ENCODE data around the gene KLHL7. TPM values are rescaled to one million over a fixed set of nuclear protein-coding genes. Genes with fewer than 3 reads are reported as not detected.
"Not testable (repeated sequence)": the region's sequence is repeated elsewhere in the genome, so short reads cannot be mapped to it uniquely, and the experiment has no call there.

The KLHL7 gene
- total RNA-seq, 1 experiment from 2014 or later: 60.7 TPM

GRCh38 chr7:23204241-23204640, 98.7 kb downstream of the KLHL7 start:
- in situ Hi-C loops (cut with HindIII; ENCODE audit: low pct_unique_long_range_greater_than_20kb, low sequenced_read_pairs): no loop called here
- DNase-seq (ENCODE audit: low read depth, low spot score): no peak

DNA sequence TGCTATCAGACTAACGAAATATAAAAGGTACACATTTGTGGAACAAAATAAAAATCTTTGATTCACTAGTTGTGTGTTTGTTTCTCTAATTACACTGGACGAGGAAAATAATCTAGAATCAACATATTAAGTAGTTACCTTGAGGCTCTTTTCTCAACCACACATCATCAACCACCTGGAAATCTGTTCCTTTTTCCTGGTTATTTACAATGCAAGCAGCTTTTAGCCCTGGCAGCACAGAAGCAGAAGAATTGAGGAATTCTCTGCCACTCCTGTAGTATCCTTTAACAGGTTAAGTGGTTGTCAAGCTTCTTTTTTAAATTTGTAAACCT, 100.0 kb downstream of the KLHL7 start:
- in situ Hi-C loops (cut with HindIII; ENCODE audit: low pct_unique_long_range_greater_than_20kb, low sequenced_read_pairs): no loop called here
- no peak for DNase-seq (ENCODE audit: low read depth, low spot score)

GRCh38 chr7:23205909-23206767, 100.6 kb downstream of the KLHL7 start:
- in situ Hi-C loops (cut with HindIII; ENCODE audit: low pct_unique_long_range_greater_than_20kb, low sequenced_read_pairs): no loop called here
- DNase-seq (ENCODE audit: low read depth, low spot score): no peak

DNA sequence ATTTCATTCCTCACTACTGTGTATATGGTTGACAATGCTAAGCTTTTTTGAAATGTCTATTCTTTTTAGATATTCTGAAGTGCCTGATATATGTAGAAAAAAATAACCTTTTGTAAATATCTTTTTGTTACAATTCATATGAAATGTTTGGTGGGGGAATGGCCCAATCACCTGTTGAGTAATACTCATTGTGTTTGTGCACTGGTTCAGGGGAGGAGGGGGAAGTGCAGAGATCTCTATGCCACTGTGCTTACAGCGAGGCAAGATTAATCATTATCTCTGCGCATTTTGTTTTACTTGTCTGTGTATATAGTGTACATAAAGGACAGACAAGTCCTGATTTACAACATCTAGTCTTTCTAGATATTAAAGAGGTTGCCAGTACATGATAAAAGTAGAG, 101.4 kb downstream of the KLHL7 start:
- in situ Hi-C loops (cut with HindIII; ENCODE audit: low pct_unique_long_range_greater_than_20kb, low sequenced_read_pairs): no loop called here
- DNase-seq (ENCODE audit: low read depth, low spot score): no peak

GRCh38 chr7:23207884-23208283, 102.3 kb downstream of the KLHL7 start:
- DNase-seq (ENCODE audit: low read depth, low spot score): no peak
- in situ Hi-C loops (cut with HindIII; ENCODE audit: low pct_unique_long_range_greater_than_20kb, low sequenced_read_pairs): no loop called here

DNA sequence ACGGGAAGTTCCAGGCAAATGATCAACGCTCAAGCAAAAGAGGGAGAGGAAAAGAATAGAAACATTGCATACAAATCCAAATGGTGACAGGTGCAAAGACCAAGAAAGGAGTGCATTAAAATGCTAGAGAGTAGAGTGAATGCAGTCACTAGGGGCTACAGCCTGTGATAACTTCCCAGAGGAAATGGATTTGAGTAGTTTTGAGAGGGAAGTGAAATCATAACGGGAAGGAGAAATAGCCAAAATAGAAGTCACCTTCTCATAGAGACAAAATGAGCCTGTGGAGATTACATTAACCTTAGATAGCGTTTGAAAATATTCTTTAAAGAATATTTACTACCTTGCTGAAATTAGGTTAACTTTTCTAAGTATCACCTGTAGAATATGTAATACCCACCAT, 102.7 kb downstream of the KLHL7 start:
- in situ Hi-C loops (cut with HindIII; ENCODE audit: low pct_unique_long_range_greater_than_20kb, low sequenced_read_pairs): no loop called here
- no peak for DNase-seq (ENCODE audit: low read depth, low spot score)

GRCh38 chr7:23210506-23210905, 104.9 kb downstream of the KLHL7 start:
- DNase-seq (ENCODE audit: low read depth, low spot score): no peak
- in situ Hi-C loops (cut with HindIII; ENCODE audit: low pct_unique_long_range_greater_than_20kb, low sequenced_read_pairs): no loop called here

DNA sequence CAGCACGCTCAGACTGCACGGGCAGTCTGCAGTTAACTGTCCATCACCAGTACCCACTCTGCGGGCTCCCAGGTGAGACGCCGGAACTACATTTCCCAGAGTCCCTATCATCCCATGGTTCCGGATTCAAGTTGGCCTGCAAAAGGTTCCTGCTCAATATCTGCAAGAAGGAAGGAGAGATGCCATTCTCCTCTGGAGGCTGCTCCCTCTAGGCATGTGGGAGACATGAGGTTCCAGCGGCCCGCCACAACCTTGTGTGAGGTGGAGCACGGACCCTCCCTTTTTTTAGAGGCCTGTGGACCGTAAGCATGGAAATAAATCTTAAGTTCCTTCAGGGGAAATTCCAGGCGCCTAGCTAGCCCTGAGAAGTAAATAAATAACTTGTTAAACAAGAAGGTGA, 106.0 kb downstream of the KLHL7 start:
- DNase-seq (ENCODE audit: low read depth, low spot score): no peak
- in situ Hi-C loops (cut with HindIII; ENCODE audit: low pct_unique_long_range_greater_than_20kb, low sequenced_read_pairs): no loop called here

GRCh38 chr7:23212395-23212794, 106.8 kb downstream of the KLHL7 start:
- in situ Hi-C loops (cut with HindIII; ENCODE audit: low pct_unique_long_range_greater_than_20kb, low sequenced_read_pairs): no loop called here
- DNase-seq (ENCODE audit: low read depth, low spot score): no peak

DNA sequence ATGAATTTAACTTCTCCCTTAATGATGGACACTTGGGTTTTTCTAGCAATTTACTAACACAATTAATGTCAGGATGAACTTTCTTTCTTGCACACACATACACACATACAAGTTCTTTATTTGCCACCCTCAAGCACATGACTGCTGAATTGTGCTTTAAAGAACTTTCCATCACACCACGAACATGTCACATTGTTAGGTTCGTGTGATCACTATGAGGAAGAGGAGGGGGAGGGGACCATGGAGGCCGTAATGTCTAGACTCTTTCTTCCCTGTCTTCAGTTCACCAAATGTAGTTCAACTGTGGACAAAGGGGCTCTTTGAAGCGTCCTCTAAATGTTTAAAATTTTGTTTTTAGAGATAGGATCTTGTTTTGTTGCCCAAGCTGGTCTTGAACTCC, 107.3 kb downstream of the KLHL7 start:
- in situ Hi-C loops (cut with HindIII; ENCODE audit: low pct_unique_long_range_greater_than_20kb, low sequenced_read_pairs): no loop called here
- DNase-seq (ENCODE audit: low read depth, low spot score): no peak

DNA sequence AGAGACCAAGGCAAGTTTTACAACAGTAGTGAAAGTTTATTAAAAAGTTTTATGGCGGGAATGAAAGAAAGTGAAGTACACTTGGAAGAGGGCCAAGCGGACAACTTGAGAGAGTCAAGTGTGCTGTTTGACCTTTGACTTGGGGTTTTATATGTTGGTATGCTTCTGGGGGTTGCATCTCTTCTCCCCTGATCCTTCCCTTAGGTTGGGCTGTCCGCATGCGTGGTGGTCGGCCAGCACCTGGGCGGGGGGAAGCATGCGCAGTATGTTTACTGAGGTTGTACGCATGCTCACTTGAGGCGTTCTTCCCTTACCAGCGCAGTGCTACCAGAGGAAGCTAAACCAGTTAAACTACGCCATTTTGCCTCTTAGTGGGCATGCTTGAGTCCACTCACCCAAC, 108.2 kb downstream of the KLHL7 start:
- in situ Hi-C loops (cut with HindIII; ENCODE audit: low pct_unique_long_range_greater_than_20kb, low sequenced_read_pairs): no loop called here
- no peak for DNase-seq (ENCODE audit: low read depth, low spot score)

DNA sequence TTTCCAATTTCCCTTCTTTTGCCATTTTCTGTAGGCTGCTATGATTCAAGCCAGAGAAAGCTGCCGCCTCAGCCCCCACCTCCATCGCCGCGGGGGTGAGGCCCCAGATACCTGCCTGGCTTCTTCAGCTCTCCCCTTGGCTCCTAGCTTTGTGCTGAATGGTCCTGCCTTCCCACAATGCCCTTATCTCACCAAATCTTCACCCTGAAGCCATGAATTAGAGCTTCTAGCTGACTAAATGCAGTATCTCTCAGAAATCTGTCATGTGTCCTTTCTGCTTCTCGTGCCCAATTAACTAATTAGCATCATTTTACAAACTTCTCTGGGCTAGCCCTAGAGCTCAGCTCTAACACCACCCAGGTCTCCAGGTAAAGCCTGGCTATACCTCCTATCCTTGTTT, 108.8 kb downstream of the KLHL7 start:
- in situ Hi-C loops (cut with HindIII; ENCODE audit: low pct_unique_long_range_greater_than_20kb, low sequenced_read_pairs): no loop called here
- no peak for DNase-seq (ENCODE audit: low read depth, low spot score)

GRCh38 chr7:23214938-23215337, 109.4 kb downstream of the KLHL7 start:
- DNase-seq (ENCODE audit: low read depth, low spot score): no peak
- in situ Hi-C loops (cut with HindIII; ENCODE audit: low pct_unique_long_range_greater_than_20kb, low sequenced_read_pairs): no loop called here

GRCh38 chr7:23216021-23216420, 110.4 kb downstream of the KLHL7 start:
- DNase-seq (ENCODE audit: low read depth, low spot score): peak; percentile 84
- in situ Hi-C loops (cut with HindIII; ENCODE audit: low pct_unique_long_range_greater_than_20kb, low sequenced_read_pairs): no loop called here

DNA sequence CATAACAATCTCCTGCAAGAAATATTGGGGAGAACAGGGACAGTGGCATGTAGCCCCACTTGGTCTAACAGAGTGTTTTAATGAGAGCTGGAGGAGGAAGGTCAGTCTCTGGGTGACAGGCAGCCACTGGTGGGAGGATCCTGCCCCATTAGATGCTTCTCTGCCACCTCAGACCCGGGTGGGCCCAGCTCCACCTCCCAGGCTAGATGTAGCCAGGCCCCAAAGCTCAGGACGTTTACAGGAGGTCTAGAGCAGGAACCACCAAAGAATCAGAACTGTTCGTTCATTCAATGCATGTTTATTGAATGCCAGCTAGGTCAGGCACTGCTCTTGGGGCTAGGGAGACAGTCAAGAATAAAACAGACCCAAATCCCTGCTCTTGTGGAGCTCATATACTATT, 112.6 kb downstream of the KLHL7 start:
- in situ Hi-C loops (cut with HindIII; ENCODE audit: low pct_unique_long_range_greater_than_20kb, low sequenced_read_pairs): no loop called here
- DNase-seq (ENCODE audit: low read depth, low spot score): no peak

GRCh38 chr7:23220690-23221305, 115.2 kb downstream of the KLHL7 start:
- no peak for DNase-seq (ENCODE audit: low read depth, low spot score)
- in situ Hi-C loops (cut with HindIII; ENCODE audit: low pct_unique_long_range_greater_than_20kb, low sequenced_read_pairs): no loop called here

DNA sequence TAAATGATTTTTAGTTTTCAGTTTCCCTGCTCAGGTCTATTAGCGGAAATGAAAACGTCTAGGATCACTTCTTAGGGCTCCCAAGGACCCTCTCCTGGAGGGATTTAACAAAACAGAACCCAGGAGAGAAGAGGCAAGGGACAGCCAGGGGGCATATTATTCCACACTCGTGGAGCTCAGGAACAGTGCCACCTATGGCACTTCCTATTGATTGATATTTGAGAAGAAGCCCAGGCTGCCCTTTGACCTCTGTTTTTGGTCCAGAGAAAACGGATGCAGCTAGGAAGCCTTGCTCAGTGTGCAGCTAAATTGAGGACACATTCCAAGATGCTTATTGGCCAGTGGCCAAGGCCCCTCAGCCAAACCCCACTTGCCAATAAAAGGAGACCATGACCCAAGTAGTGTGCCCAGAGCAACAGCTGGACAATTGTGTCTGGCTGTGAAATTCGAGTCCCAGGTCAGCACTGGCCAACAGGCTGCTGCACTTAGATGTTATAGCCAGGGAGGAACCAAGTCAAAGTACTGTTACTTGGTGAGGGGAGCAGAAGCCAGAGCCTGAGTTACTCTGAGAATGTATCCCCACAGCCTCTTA, 117.0 kb downstream of the KLHL7 start:
- no peak for DNase-seq (ENCODE audit: low read depth, low spot score)
- in situ Hi-C loops (cut with HindIII; ENCODE audit: low pct_unique_long_range_greater_than_20kb, low sequenced_read_pairs): no loop called here

- DNase-seq (ENCODE audit: low read depth, low spot score); in situ Hi-C loops (cut with HindIII; ENCODE audit: low pct_unique_long_range_greater_than_20kb, low sequenced_read_pairs): not testable (repeated sequence)
Observed at GRCh38 chr7:23224364-23224763, 118.8 kb downstream of the KLHL7 start.

DNA sequence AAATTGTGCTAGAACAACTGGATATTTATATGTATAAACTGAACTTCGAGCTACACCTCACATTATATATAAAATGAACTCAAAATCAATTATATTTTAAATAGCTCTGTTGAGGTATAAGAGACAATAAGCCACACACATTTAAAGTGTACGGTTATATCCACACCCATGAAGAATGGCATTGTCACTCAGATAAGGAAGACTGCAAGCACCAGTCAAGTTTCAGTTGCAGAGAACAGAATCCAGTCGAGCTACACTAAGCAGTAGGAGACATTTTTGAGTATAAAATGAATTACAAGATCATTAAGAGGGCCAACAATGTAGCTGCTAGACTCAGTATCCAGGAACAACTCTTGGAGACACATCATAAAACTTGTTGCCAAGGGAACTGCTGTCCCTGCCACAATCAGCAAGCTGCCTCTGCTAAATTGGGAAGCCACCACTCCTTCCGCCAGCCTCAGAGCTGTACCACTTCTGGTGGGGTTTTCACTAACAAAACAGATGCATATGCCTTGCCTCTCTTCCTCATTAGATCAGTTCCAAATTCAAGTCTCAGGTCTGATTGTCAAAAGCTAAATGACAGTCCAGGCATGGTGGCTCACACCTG, 121.4 kb downstream of the KLHL7 start:
- no peak for DNase-seq (ENCODE audit: low read depth, low spot score)
- in situ Hi-C loops (cut with HindIII; ENCODE audit: low pct_unique_long_range_greater_than_20kb, low sequenced_read_pairs): no loop called here
